ENCODE data around the gene SLC16A7.

Gene SLC16A7

DNA sequence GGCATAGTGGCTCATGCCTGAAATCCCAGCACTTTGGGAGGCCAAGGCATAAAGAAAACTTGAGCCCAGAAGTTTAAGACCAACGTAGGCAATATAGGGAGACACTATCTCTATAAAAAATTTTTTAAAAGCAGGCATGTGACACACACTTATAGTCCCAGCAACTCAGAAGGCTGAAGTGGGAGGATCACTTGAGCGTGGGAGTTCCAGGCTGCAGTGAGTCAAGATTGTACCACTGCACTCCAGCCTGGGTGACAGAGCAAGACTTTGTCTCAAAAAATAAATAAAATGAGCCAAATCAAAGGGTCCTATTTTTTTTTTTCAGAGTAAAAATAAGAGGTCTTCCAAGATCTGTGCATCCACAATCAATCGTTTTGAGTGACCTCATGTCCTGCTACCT, 237.6 kb downstream of the SLC16A7 start:
- DNase-seq (ENCODE audit: extremely low spot score), result no peak
- no peak for TF ChIP-seq NFRKB (IDR thresholded peaks at IDR 0.05)
- TF ChIP-seq ELF4 (IDR thresholded peaks at IDR 0.05), result no peak
- no peak for TF ChIP-seq LEF1 (IDR thresholded peaks at IDR 0.05; ENCODE audit: borderline replicate concordance)
- no peak for TF ChIP-seq FOXA1 (IDR thresholded peaks at IDR 0.05)
- TF ChIP-seq L3MBTL2 (conservative IDR thresholded peaks at IDR 0.05), result no peak
- no peak for TF ChIP-seq FOXK2 (IDR thresholded peaks at IDR 0.05)
- TF ChIP-seq CTBP1 (IDR thresholded peaks at IDR 0.05; ENCODE audit: borderline replicate concordance), result no peak
- TF ChIP-seq TARDBP (IDR thresholded peaks at IDR 0.05), result no peak
- TF ChIP-seq FOXM1 (IDR thresholded peaks at IDR 0.05; ENCODE audit: borderline replicate concordance), result no peak
- TF ChIP-seq HDGF (IDR thresholded peaks at IDR 0.05; ENCODE audit: borderline replicate concordance), result no peak
- no peak for TF ChIP-seq SP1 (IDR thresholded peaks at IDR 0.05)
- TF ChIP-seq ZNF384 (IDR thresholded peaks at IDR 0.05), result no peak
- no peak for TF ChIP-seq SUZ12 (IDR thresholded peaks at IDR 0.05)
- TF ChIP-seq ARNT (IDR thresholded peaks at IDR 0.05), result no peak
- TF ChIP-seq BHLHE40 (IDR thresholded peaks at IDR 0.05; ENCODE audit: borderline replicate concordance), result no peak
- TF ChIP-seq, protein P1, sequence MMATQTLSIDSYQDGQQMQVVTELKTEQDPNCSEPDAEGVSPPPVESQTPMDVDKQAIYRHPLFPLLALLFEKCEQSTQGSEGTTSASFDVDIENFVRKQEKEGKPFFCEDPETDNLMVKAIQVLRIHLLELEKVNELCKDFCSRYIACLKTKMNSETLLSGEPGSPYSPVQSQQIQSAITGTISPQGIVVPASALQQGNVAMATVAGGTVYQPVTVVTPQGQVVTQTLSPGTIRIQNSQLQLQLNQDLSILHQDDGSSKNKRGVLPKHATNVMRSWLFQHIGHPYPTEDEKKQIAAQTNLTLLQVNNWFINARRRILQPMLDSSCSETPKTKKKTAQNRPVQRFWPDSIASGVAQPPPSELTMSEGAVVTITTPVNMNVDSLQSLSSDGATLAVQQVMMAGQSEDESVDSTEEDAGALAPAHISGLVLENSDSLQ (IDR thresholded peaks at IDR 0.05), result no peak
- ChIA-PET CTCF (no interaction called here), POLR2A (no interaction called here)

DNA sequence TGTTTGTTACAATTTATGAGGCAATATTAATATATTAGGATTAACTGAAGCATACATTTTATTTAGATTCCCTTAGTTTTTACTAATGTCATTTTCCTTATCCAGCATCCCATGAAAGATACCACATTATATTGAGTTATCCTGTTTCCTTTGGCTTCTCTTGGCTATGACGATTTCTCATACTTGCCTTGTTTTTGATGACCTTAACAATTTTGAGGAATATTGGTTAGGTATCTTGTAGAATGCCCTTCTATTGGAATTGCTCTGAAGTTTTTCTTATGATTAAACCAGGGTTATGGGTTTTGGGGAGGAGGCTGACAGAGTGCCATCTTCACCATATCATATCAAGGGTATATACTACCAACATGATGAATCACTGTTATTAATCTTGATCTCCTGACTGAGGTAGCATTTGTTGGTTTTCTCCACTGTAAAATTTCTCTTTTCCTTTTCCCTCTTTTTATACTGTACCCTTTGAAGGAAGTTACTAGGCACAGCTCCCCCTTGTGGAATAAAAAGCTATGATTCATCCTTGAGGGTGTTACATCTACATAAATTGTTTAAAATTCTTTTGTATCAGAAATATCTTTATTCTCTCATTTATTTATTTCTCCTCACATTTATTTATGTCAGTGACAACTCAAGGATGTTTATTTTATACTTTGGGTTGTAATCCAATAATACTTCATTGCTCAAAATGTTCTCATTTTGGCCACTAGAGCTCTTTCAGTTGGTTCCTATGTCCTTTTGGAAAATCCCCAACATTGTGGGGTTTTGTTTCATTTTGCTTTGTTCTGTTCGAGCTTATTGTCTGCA, 239.0 kb downstream of the SLC16A7 start:
- CTCF ChIA-PET, result interaction anchor here (0.5 to 0.8 kb wide), 4 partner anchors 10 to 433 kb away, joined by 3 read pairs; no protein-coding TSS in a partner anchor
- peak; percentile 6 for DNase-seq (ENCODE audit: extremely low spot score)
- POLR2A ChIA-PET, result no interaction called here
- TF ChIP-seq ARNT (IDR thresholded peaks at IDR 0.05), result no peak
- TF ChIP-seq BHLHE40 (IDR thresholded peaks at IDR 0.05; ENCODE audit: borderline replicate concordance), result no peak
- no peak for TF ChIP-seq SP1 (IDR thresholded peaks at IDR 0.05)
- TF ChIP-seq SUZ12 (IDR thresholded peaks at IDR 0.05), result no peak
- TF ChIP-seq ZNF384 (IDR thresholded peaks at IDR 0.05), result no peak
- TF ChIP-seq LEF1 (IDR thresholded peaks at IDR 0.05; ENCODE audit: borderline replicate concordance), result no peak
- TF ChIP-seq NFRKB (IDR thresholded peaks at IDR 0.05), result no peak
- TF ChIP-seq L3MBTL2 (conservative IDR thresholded peaks at IDR 0.05), result no peak
- TF ChIP-seq TARDBP (IDR thresholded peaks at IDR 0.05), result no peak
- no peak for TF ChIP-seq FOXK2 (IDR thresholded peaks at IDR 0.05)
- TF ChIP-seq ELF4 (IDR thresholded peaks at IDR 0.05), result no peak
- TF ChIP-seq HDGF (IDR thresholded peaks at IDR 0.05; ENCODE audit: borderline replicate concordance), result no peak

All from HEK293T (cell line).